ENCODE results near the gene GLIPR2.
"Not testable (repeated sequence)": the region's sequence is repeated elsewhere in the genome, so short reads cannot be mapped to it uniquely, and the experiment has no call there.

DNA sequence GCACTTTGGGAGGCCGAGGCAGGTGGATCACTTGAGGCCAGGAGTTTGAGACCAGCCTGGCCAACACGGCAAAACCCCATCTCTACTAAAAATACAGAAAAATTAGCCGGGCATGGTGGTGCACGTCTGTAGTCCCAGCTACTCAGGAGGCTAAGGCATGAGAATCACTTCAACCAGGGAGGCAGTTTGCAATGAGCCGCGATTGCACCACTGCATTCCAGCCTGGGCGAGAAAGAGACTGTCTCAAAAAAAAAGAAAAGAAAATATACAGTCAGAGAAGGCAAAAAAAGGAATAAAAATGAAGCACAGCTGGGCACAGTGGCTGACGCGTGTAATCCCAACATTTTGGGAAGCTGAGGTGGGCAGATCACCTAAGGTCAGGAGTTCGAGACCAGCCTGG lies 40.0 kb downstream of the GLIPR2 start:
- TF ChIP-seq, protein P1, sequence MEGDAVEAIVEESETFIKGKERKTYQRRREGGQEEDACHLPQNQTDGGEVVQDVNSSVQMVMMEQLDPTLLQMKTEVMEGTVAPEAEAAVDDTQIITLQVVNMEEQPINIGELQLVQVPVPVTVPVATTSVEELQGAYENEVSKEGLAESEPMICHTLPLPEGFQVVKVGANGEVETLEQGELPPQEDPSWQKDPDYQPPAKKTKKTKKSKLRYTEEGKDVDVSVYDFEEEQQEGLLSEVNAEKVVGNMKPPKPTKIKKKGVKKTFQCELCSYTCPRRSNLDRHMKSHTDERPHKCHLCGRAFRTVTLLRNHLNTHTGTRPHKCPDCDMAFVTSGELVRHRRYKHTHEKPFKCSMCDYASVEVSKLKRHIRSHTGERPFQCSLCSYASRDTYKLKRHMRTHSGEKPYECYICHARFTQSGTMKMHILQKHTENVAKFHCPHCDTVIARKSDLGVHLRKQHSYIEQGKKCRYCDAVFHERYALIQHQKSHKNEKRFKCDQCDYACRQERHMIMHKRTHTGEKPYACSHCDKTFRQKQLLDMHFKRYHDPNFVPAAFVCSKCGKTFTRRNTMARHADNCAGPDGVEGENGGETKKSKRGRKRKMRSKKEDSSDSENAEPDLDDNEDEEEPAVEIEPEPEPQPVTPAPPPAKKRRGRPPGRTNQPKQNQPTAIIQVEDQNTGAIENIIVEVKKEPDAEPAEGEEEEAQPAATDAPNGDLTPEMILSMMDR (optimal IDR thresholded peaks at IDR 0.05 in 1 of 3, IDR thresholded peaks at IDR 0.05 in 1 of 3, conservative IDR thresholded peaks at IDR 0.05 in 1 of 3; ENCODE audit: extremely low read depth in 1 of 3, insufficient read depth in 2 of 3, low read length in 3 of 3), result not testable (repeated sequence)
- TF ChIP-seq EZH2 (IDR thresholded peaks at IDR 0.05; ENCODE audit: low read length), result not testable (repeated sequence)

Measured in keratinocyte (primary cell).